Measurements from ENCODE around the gene HDAC7.

Gene HDAC7

DNA sequence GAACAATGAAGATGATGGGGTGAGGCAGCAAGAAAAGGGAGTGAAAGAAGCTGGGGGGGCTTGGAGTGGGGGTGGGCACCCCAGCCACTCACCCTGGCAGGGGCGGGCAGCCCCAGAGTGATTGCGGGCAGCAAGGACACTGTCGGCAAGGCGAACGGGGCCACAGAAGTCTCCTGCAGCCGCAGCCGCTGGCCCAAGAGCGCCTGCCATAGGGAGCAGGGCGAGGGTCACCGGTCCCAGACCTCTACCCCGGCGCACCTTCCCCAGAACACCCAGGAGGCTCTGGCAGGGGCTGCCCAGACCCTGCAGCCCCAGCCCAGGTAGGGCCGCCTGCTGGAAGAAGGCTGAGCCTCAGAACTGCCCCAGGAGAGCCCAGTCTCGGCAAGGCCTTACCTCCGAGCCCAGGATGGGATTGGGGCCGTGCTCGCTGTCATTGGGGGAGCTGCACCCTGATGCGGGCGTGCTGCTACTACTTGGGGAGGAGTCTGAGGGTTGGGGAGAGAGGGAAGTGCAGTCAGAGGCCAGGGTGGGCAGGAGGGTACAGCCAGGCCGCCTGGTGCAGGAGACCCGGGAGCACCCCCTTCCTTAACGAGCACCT, 23.8 kb downstream of the HDAC7 start:
- Histone ChIP-seq H3K9me3 (ENCODE audit: severe bottlenecking) (no peaks in the 10 kb centered on the region), H3K27ac (no peak overlapping the region), H3K27me3 (ENCODE audit: insufficient read depth, low read depth, severe bottlenecking) (no peaks in the 10 kb centered on the region), H3K4me3 (ENCODE audit: low read depth, low read length) (no peak overlapping the region), H3K36me3 (peaks cover 11% of the 10 kb centered on the region)
- TF ChIP-seq, protein P1, sequence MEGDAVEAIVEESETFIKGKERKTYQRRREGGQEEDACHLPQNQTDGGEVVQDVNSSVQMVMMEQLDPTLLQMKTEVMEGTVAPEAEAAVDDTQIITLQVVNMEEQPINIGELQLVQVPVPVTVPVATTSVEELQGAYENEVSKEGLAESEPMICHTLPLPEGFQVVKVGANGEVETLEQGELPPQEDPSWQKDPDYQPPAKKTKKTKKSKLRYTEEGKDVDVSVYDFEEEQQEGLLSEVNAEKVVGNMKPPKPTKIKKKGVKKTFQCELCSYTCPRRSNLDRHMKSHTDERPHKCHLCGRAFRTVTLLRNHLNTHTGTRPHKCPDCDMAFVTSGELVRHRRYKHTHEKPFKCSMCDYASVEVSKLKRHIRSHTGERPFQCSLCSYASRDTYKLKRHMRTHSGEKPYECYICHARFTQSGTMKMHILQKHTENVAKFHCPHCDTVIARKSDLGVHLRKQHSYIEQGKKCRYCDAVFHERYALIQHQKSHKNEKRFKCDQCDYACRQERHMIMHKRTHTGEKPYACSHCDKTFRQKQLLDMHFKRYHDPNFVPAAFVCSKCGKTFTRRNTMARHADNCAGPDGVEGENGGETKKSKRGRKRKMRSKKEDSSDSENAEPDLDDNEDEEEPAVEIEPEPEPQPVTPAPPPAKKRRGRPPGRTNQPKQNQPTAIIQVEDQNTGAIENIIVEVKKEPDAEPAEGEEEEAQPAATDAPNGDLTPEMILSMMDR (IDR thresholded peaks at IDR 0.05; ENCODE audit: low read depth, low read length): no peak
- no peak for DNase-seq

DNA sequence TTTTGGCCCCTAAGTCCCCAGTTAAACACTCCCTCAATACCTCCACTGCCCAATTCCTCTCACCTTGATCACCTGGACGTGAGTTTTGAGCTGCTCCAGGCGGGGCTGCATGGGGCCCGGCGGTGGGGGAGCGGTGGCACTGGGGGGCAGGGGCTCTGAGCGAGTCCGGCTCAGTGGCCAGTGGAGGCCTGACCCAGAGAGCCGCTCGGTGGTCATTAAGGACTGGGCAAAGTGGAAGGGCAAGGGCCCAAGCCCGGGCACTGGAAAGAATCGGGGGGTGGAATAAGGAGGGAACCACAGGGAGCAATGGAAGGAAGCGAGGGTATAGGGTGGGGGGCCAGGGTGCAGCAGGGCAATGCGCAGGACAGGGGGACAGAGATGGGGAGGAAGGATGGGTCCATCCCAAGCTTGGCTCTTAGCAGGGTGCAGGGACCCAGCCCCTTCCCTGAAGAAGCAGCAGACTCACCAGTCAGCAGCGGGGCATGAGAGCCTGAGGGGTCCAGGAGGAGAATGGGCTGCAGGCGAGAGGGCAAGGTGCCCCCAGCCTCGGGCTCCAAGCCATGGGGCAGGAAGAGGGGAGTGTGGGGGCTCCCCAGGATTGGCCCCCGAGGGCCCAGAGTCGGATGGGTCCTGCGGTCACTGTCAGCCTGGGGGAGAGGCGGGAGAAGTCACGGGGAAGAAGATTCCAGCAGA, 24.4 kb downstream of the HDAC7 start:
- H3K36me3 ChIP-seq: peaks cover 11% of the 10 kb centered on the region

DNA sequence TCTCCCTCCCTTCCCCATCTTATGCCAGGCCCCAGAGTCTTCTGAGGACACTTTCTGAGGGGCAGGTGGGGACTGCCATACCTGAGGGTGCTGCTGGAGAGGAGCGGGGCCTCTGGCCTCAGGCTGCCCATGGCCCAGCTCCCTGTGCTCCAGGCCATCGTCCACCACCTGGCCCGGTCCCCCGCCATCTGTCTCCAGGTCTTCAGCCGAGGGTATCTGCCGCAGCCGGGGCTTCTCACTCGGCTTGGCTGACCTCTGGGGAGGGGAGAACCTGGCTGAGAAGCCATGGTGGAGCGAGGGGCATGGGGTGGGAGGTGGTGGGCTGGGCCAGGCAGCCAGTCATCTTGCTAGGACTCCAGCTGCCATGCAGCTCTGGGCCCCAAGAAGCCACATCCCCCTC, 25.0 kb downstream of the HDAC7 start:
- H3K4me3 ChIP-seq (ENCODE audit: low read depth, low read length): no peak overlapping the region
- no peaks in the 10 kb centered on the region for H3K27me3 ChIP-seq (ENCODE audit: insufficient read depth, low read depth, severe bottlenecking)
- peaks cover 11% of the 10 kb centered on the region for H3K36me3 ChIP-seq
- H3K27ac ChIP-seq: no peak overlapping the region
- no peak for DNase-seq
- TF ChIP-seq, protein P1 (IDR thresholded peaks at IDR 0.05; ENCODE audit: low read depth, low read length): no peak
- no peaks in the 10 kb centered on the region for H3K9me3 ChIP-seq (ENCODE audit: severe bottlenecking)

More for the DNA sequence above, 24.4 kb downstream of the HDAC7 start:
- H3K4me3 ChIP-seq (ENCODE audit: low read depth, low read length): no peak overlapping the region
- H3K27ac ChIP-seq: no peak overlapping the region
- no peak for DNase-seq
- H3K9me3 ChIP-seq (ENCODE audit: severe bottlenecking): no peaks in the 10 kb centered on the region
- TF ChIP-seq, protein P1 (IDR thresholded peaks at IDR 0.05; ENCODE audit: low read depth, low read length): no peak
- no peaks in the 10 kb centered on the region for H3K27me3 ChIP-seq (ENCODE audit: insufficient read depth, low read depth, severe bottlenecking)

DNA sequence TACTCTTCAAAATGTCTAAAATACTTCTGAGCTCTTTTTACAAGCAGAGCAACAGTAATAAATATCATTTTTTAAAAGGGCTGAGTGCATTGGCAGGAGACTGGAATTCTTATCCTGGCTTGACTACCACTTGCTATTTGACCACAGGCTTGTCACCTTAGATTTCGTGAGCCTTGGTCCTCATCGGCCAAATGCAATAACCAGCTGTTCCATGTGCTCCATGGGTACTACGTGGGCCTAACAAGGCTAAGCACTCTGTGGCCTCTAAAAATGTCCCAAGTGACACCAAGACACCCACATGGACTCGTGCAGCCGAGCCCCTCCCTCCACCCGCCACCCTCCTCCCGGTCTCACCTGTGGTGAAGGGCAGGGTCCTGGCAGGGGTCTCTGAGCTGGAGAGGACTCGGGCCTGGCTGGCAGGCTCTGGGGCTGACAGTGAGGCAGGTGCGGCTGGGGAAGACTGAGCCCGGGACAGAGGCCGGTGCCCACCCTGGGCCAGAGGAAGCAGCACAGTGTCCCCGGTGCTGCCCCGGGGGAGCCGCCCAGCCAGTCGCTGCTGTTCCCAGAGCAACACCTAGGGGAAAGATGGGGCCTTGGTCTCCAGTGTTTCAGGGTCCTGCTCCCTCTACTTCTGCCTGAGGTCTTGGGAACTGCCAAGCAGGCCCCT, 26.6 kb downstream of the HDAC7 start:
- peaks cover 17% of the 10 kb centered on the region for H3K36me3 ChIP-seq
- DNase-seq: no peak
- no peaks in the 10 kb centered on the region for H3K27me3 ChIP-seq (ENCODE audit: insufficient read depth, low read depth, severe bottlenecking)
- no peaks in the 10 kb centered on the region for H3K9me3 ChIP-seq (ENCODE audit: severe bottlenecking)
- no peak overlapping the region for H3K27ac ChIP-seq
- no peak overlapping the region for H3K4me3 ChIP-seq (ENCODE audit: low read depth, low read length)
- TF ChIP-seq, protein P1 (IDR thresholded peaks at IDR 0.05; ENCODE audit: low read depth, low read length): no peak

DNA sequence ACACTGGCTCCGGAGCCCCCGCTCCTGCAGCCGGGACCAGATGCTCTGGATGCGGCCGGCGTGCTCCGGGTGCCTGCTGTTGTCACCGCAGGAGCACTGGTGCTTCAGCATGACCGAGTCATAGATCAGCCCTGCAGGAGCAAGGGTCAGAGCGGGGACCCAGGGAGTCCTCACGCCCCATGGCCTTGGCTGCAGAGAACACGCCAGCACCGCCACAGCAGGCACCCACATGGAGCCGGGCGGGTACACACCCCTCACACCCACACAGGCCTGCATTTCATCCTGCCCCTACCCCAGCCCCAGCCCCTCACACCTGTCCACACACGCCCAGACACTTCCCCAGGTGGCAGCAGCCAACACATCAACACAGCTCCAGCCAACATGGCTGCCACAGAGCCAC, 27.8 kb downstream of the HDAC7 start:
- Histone ChIP-seq H3K27ac (no peak overlapping the region), H3K4me3 (ENCODE audit: low read depth, low read length) (no peak overlapping the region), H3K36me3 (peaks cover 25% of the 10 kb centered on the region), H3K9me3 (ENCODE audit: severe bottlenecking) (no peaks in the 10 kb centered on the region), H3K27me3 (ENCODE audit: insufficient read depth, low read depth, severe bottlenecking) (no peaks in the 10 kb centered on the region)
- TF ChIP-seq, protein P1 (IDR thresholded peaks at IDR 0.05; ENCODE audit: low read depth, low read length): no peak
- no peak for DNase-seq
